WTC11 (cell line): ENCODE data around the gene MAPKAP1. TPM values are rescaled to one million over a fixed set of nuclear protein-coding genes. Genes with fewer than 3 reads are reported as not detected.

ENCODE experiments used
- ATAC-seq: fragments of 200-7000 bp; cut with Tn5 transposase; 2 replicates; pipeline ENCODE4 v1.10.0; 2021; ENCODE audit warnings: mild to moderate bottlenecking, moderate library complexity
- CTCF ChIA-PET: fragments of 300-600 bp; sonication (Branson Sonifier 250); formaldehyde crosslinking; loops from one replicate; lab custom pipeline; 2021; ENCODE audit warnings: antibody characterized with exemption; lab: Charles Lee
- POLR2A ChIA-PET: fragments of 350-600 bp; sonication (Branson Sonifier 250); formaldehyde crosslinking; loops from one replicate; lab custom pipeline; 2021; ENCODE audit warnings: antibody characterized with exemption; lab: Charles Lee
- DNase-seq: peaks from one replicate; pipeline ENCODE4 v3.0.0; 2021; ENCODE audit warnings: low spot score
- H3K27ac Mint-ChIP-seq: 2 replicates; pipeline ENCODE4 v1.8.0; 2021; ENCODE audit warnings: mixed read lengths
- H3K27me3 Mint-ChIP-seq: 2 replicates; pipeline ENCODE4 v1.8.0; 2021; ENCODE audit warnings: low read depth, mild to moderate bottlenecking, moderate library complexity, mixed read lengths
- H3K36me3 Mint-ChIP-seq: 2 replicates; pipeline ENCODE4 v1.8.0; 2021; ENCODE audit warnings: mixed read lengths
- H3K4me1 Mint-ChIP-seq: 2 replicates; pipeline ENCODE4 v1.8.0; 2022; ENCODE audit warnings: mixed read lengths
- H3K4me3 Mint-ChIP-seq: 2 replicates; pipeline ENCODE4 v1.8.0; 2021; ENCODE audit warnings: mild to moderate bottlenecking, moderate library complexity, mixed read lengths
- H3K9me3 Mint-ChIP-seq: 2 replicates; pipeline ENCODE4 v1.8.0; 2021; ENCODE audit warnings: mixed read lengths
- CREB1 ChIP-seq: sonication (generic); formaldehyde crosslinking; IDR thresholded peaks from 2 replicates; pipeline ENCODE4 v1.8.0; 2023; ENCODE audit warnings: mild to moderate bottlenecking, missing genetic modification reagents
- ELF4 ChIP-seq: sonication (generic); formaldehyde crosslinking; IDR thresholded peaks from 2 replicates; pipeline ENCODE4 v1.8.1; 2022; ENCODE audit warnings: low read depth, mild to moderate bottlenecking, moderate library complexity, missing genetic modification reagents
- EMX1 ChIP-seq: fragments of 250-450 bp; sonication (Bioruptor Pico); IDR thresholded peaks from 2 replicates; pipeline ENCODE4 v1.8.0; 2021; ENCODE audit warnings: mild to moderate bottlenecking
- FOXJ3 ChIP-seq: sonication (generic); formaldehyde crosslinking; IDR thresholded peaks from 2 replicates; pipeline ENCODE4 v1.9.0; 2021; ENCODE audit warnings: missing genetic modification reagents, mild to moderate bottlenecking, borderline replicate concordance
- FOXK1 ChIP-seq: sonication (generic); formaldehyde crosslinking; IDR thresholded peaks from 2 replicates; pipeline ENCODE4 v1.8.0; 2022; ENCODE audit warnings: mild to moderate bottlenecking, moderate library complexity, missing genetic modification reagents
- JUN ChIP-seq: sonication (generic); formaldehyde crosslinking; IDR thresholded peaks from 2 replicates; pipeline ENCODE4 v1.8.0; 2023; ENCODE audit warnings: mild to moderate bottlenecking, missing genetic modification reagents
- MXD4 ChIP-seq: fragments of 250-450 bp; sonication (Bioruptor Pico); IDR thresholded peaks from 2 replicates; pipeline ENCODE4 v1.8.0; 2021; ENCODE audit warnings: mild to moderate bottlenecking, moderate library complexity, borderline replicate concordance
- NR2C2 ChIP-seq: sonication (generic); formaldehyde crosslinking; IDR thresholded peaks from 2 replicates; pipeline ENCODE4 v1.8.0; 2022; ENCODE audit warnings: mild to moderate bottlenecking, missing genetic modification reagents
- SOX15 ChIP-seq: fragments of 250-450 bp; sonication (Bioruptor Pico); IDR thresholded peaks from 2 replicates; pipeline ENCODE4 v1.9.0; 2021; ENCODE audit warnings: mild to moderate bottlenecking
- total RNA-seq: library from RNA; stranded (reverse); gene quantifications from 3 replicates; pipeline ENCODE4 v1.2.3, GENCODE V29; 2021
- TF ChIP-seq, protein P1 (sequence below): fragments of 250-450 bp; sonication (Bioruptor Pico); IDR thresholded peaks from 2 replicates; pipeline ENCODE4 v1.8.0; 2021; ENCODE audit warnings: mild to moderate bottlenecking
- TF ChIP-seq, protein P2 (sequence below): sonication (generic); formaldehyde crosslinking; conservative IDR thresholded peaks from 2 replicates; pipeline ENCODE4 v1.8.1; 2022; ENCODE audit warnings: mild to moderate bottlenecking, missing genetic modification reagents
- TF ChIP-seq, protein P3 (sequence below): sonication (generic); formaldehyde crosslinking; IDR thresholded peaks from 2 replicates; pipeline ENCODE4 v1.8.1; 2023; ENCODE audit warnings: mild to moderate bottlenecking, missing genetic modification reagents
- TF ChIP-seq, protein P4 (sequence below): sonication (generic); formaldehyde crosslinking; IDR thresholded peaks from 2 replicates; pipeline ENCODE4 v1.8.1; 2022; ENCODE audit warnings: mild to moderate bottlenecking, moderate library complexity, missing genetic modification reagents
- TF ChIP-seq, protein P5 (sequence below): fragments of 250-450 bp; sonication (Bioruptor Pico); IDR thresholded peaks from 2 replicates; pipeline ENCODE4 v1.9.0; 2021; ENCODE audit warnings: mild to moderate bottlenecking, borderline replicate concordance
- TF ChIP-seq, protein P6 (sequence below): sonication (generic); formaldehyde crosslinking; IDR thresholded peaks from 2 replicates; pipeline ENCODE4 v1.8.1; 2023; ENCODE audit warnings: mild to moderate bottlenecking, missing genetic modification reagents, moderate library complexity
- TF ChIP-seq, protein P7 (sequence below): sonication (generic); formaldehyde crosslinking; IDR thresholded peaks from 2 replicates; pipeline ENCODE4 v1.8.1; 2022; ENCODE audit warnings: low read depth, missing genetic modification reagents, borderline replicate concordance
- TF ChIP-seq, protein P8 (sequence below): sonication (generic); formaldehyde crosslinking; conservative IDR thresholded peaks from 2 replicates; pipeline ENCODE4 v1.8.1; 2023; ENCODE audit warnings: mild to moderate bottlenecking, low read depth, missing genetic modification reagents, moderate library complexity
- TF ChIP-seq, protein P9 (sequence below): sonication (generic); formaldehyde crosslinking; IDR thresholded peaks from 2 replicates; pipeline ENCODE4 v1.8.0; 2022; ENCODE audit warnings: mild to moderate bottlenecking, missing genetic modification reagents

The MAPKAP1 gene
- total RNA-seq, 1 experiment from 2014 or later, result 111 TPM

DNA sequence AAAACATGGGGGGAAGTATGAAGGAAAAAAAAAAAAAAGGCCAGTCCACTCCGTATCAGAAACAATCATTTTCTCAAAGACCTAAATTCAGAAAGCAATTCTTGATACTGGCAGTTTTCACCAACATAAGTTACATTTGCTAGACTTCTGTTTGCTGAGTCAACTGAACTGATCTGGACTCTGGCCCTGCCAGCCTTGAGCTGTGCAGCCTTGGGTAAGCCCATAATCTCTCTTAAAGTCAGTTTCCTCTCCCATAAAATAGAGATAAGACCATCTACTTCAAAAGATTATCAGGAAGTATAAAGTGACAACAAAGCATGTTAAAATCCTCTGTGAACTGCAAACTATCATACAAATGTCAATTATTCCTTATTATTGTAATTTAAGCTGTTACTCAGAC, 106.8 kb downstream of the MAPKAP1 start:
- peaks cover 9% of the 10 kb centered on the region; the same call in 1 of the 2 replicates for H3K36me3 Mint-ChIP-seq
- ChIA-PET CTCF (no interaction called here), POLR2A (no interaction called here)
- DNase-seq (no peak), ATAC-seq (no peak)
- peaks cover 9% of the 10 kb centered on the region for H3K9me3 Mint-ChIP-seq
- H3K27me3 Mint-ChIP-seq, result no peaks in the 10 kb centered on the region
- H3K4me1 Mint-ChIP-seq, result peaks cover 22% of the 10 kb centered on the region
- no peak overlapping the region for H3K4me3 Mint-ChIP-seq
- no peak overlapping the region for H3K27ac Mint-ChIP-seq
- no peak for TF ChIP-seq MXD4 (CRISPR knock-in tag)
- TF ChIP-seq, protein P1, sequence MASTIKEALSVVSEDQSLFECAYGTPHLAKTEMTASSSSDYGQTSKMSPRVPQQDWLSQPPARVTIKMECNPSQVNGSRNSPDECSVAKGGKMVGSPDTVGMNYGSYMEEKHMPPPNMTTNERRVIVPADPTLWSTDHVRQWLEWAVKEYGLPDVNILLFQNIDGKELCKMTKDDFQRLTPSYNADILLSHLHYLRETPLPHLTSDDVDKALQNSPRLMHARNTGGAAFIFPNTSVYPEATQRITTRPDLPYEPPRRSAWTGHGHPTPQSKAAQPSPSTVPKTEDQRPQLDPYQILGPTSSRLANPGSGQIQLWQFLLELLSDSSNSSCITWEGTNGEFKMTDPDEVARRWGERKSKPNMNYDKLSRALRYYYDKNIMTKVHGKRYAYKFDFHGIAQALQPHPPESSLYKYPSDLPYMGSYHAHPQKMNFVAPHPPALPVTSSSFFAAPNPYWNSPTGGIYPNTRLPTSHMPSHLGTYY (CRISPR knock-in tag), result no peak
- TF ChIP-seq, protein P2, sequence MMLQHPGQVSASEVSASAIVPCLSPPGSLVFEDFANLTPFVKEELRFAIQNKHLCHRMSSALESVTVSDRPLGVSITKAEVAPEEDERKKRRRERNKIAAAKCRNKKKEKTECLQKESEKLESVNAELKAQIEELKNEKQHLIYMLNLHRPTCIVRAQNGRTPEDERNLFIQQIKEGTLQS (CRISPR knock-in tag), result no peak
- TF ChIP-seq, protein P3, sequence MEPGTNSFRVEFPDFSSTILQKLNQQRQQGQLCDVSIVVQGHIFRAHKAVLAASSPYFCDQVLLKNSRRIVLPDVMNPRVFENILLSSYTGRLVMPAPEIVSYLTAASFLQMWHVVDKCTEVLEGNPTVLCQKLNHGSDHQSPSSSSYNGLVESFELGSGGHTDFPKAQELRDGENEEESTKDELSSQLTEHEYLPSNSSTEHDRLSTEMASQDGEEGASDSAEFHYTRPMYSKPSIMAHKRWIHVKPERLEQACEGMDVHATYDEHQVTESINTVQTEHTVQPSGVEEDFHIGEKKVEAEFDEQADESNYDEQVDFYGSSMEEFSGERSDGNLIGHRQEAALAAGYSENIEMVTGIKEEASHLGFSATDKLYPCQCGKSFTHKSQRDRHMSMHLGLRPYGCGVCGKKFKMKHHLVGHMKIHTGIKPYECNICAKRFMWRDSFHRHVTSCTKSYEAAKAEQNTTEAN, result no peak
- TF ChIP-seq, protein P4, sequence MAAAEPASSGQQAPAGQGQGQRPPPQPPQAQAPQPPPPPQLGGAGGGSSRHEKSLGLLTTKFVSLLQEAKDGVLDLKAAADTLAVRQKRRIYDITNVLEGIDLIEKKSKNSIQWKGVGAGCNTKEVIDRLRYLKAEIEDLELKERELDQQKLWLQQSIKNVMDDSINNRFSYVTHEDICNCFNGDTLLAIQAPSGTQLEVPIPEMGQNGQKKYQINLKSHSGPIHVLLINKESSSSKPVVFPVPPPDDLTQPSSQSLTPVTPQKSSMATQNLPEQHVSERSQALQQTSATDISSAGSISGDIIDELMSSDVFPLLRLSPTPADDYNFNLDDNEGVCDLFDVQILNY, result no peak
- TF ChIP-seq SOX15 (CRISPR knock-in tag), result no peak
- TF ChIP-seq, protein P5, sequence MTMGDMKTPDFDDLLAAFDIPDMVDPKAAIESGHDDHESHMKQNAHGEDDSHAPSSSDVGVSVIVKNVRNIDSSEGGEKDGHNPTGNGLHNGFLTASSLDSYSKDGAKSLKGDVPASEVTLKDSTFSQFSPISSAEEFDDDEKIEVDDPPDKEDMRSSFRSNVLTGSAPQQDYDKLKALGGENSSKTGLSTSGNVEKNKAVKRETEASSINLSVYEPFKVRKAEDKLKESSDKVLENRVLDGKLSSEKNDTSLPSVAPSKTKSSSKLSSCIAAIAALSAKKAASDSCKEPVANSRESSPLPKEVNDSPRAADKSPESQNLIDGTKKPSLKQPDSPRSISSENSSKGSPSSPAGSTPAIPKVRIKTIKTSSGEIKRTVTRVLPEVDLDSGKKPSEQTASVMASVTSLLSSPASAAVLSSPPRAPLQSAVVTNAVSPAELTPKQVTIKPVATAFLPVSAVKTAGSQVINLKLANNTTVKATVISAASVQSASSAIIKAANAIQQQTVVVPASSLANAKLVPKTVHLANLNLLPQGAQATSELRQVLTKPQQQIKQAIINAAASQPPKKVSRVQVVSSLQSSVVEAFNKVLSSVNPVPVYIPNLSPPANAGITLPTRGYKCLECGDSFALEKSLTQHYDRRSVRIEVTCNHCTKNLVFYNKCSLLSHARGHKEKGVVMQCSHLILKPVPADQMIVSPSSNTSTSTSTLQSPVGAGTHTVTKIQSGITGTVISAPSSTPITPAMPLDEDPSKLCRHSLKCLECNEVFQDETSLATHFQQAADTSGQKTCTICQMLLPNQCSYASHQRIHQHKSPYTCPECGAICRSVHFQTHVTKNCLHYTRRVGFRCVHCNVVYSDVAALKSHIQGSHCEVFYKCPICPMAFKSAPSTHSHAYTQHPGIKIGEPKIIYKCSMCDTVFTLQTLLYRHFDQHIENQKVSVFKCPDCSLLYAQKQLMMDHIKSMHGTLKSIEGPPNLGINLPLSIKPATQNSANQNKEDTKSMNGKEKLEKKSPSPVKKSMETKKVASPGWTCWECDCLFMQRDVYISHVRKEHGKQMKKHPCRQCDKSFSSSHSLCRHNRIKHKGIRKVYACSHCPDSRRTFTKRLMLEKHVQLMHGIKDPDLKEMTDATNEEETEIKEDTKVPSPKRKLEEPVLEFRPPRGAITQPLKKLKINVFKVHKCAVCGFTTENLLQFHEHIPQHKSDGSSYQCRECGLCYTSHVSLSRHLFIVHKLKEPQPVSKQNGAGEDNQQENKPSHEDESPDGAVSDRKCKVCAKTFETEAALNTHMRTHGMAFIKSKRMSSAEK (CRISPR knock-in tag), result no peak
- TF ChIP-seq, protein P6, sequence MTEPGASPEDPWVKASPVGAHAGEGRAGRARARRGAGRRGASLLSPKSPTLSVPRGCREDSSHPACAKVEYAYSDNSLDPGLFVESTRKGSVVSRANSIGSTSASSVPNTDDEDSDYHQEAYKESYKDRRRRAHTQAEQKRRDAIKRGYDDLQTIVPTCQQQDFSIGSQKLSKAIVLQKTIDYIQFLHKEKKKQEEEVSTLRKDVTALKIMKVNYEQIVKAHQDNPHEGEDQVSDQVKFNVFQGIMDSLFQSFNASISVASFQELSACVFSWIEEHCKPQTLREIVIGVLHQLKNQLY (CRISPR knock-in tag), result no peak
- TF ChIP-seq FOXJ3 (CRISPR knock-in tag), result no peak
- no peak for TF ChIP-seq FOXK1 (CRISPR knock-in tag)
- TF ChIP-seq ELF4, result no peak
- TF ChIP-seq, protein P7, sequence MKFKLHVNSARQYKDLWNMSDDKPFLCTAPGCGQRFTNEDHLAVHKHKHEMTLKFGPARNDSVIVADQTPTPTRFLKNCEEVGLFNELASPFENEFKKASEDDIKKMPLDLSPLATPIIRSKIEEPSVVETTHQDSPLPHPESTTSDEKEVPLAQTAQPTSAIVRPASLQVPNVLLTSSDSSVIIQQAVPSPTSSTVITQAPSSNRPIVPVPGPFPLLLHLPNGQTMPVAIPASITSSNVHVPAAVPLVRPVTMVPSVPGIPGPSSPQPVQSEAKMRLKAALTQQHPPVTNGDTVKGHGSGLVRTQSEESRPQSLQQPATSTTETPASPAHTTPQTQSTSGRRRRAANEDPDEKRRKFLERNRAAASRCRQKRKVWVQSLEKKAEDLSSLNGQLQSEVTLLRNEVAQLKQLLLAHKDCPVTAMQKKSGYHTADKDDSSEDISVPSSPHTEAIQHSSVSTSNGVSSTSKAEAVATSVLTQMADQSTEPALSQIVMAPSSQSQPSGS (CRISPR knock-in tag), result no peak
- TF ChIP-seq CREB1 (CRISPR knock-in tag), result no peak
- no peak for TF ChIP-seq EMX1
- TF ChIP-seq JUN (CRISPR knock-in tag), result no peak
- TF ChIP-seq, protein P8, sequence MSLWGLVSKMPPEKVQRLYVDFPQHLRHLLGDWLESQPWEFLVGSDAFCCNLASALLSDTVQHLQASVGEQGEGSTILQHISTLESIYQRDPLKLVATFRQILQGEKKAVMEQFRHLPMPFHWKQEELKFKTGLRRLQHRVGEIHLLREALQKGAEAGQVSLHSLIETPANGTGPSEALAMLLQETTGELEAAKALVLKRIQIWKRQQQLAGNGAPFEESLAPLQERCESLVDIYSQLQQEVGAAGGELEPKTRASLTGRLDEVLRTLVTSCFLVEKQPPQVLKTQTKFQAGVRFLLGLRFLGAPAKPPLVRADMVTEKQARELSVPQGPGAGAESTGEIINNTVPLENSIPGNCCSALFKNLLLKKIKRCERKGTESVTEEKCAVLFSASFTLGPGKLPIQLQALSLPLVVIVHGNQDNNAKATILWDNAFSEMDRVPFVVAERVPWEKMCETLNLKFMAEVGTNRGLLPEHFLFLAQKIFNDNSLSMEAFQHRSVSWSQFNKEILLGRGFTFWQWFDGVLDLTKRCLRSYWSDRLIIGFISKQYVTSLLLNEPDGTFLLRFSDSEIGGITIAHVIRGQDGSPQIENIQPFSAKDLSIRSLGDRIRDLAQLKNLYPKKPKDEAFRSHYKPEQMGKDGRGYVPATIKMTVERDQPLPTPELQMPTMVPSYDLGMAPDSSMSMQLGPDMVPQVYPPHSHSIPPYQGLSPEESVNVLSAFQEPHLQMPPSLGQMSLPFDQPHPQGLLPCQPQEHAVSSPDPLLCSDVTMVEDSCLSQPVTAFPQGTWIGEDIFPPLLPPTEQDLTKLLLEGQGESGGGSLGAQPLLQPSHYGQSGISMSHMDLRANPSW (CRISPR knock-in tag), result no peak
- no peak for TF ChIP-seq NR2C2 (CRISPR knock-in tag)
- TF ChIP-seq, protein P9, sequence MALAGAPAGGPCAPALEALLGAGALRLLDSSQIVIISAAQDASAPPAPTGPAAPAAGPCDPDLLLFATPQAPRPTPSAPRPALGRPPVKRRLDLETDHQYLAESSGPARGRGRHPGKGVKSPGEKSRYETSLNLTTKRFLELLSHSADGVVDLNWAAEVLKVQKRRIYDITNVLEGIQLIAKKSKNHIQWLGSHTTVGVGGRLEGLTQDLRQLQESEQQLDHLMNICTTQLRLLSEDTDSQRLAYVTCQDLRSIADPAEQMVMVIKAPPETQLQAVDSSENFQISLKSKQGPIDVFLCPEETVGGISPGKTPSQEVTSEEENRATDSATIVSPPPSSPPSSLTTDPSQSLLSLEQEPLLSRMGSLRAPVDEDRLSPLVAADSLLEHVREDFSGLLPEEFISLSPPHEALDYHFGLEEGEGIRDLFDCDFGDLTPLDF (CRISPR knock-in tag), result no peak
